ENCODE results near the gene XXYLT1. TPM values are rescaled to one million over a fixed set of nuclear protein-coding genes. Genes with fewer than 3 reads are reported as not detected.

The XXYLT1 gene
- total RNA-seq, 4 donors from 2014 or later, result 9.8 to 14.6 (median 13.9) TPM

DNA sequence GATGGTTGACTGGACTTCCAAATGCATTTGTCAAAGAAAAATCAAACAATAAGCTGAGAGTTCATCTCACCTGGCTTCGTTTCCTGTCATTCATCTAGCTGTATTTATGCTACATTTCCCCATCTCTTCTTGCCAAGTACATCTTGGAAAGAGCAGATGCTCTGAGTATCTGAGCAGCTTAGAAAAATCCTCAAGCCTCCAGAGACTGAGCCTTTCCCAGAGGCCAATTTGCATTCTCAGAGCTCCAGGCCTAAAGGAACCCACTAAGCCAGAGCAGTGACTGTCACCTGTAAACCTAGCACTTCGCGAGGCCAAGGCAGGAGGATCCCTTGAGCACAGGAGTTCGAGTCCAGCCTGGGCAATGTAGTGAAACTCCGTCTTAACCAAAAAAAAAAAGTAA, 100.5 kb downstream of the XXYLT1 start:
- Histone ChIP-seq H3K27me3 (no peaks in the 10 kb centered on the region), H3K36me3 (no peaks in the 10 kb centered on the region), H3K4me1 (peaks cover 5 to 6% of the 10 kb centered on the region in 2 donors), H3K27ac (no peak overlapping the region), H3K4me3 (replicated peaks in 1 of 3) (no peak overlapping the region), H3K9me3 (no peaks in the 10 kb centered on the region)
- WGBS, 2 donors, result 89 to 98% methylated on average over 5 of the region's 5 CpGs
- no peak for DNase-seq
- intact Hi-C loops (cut with DNase I), result no loop called here
- TF ChIP-seq, protein P1, sequence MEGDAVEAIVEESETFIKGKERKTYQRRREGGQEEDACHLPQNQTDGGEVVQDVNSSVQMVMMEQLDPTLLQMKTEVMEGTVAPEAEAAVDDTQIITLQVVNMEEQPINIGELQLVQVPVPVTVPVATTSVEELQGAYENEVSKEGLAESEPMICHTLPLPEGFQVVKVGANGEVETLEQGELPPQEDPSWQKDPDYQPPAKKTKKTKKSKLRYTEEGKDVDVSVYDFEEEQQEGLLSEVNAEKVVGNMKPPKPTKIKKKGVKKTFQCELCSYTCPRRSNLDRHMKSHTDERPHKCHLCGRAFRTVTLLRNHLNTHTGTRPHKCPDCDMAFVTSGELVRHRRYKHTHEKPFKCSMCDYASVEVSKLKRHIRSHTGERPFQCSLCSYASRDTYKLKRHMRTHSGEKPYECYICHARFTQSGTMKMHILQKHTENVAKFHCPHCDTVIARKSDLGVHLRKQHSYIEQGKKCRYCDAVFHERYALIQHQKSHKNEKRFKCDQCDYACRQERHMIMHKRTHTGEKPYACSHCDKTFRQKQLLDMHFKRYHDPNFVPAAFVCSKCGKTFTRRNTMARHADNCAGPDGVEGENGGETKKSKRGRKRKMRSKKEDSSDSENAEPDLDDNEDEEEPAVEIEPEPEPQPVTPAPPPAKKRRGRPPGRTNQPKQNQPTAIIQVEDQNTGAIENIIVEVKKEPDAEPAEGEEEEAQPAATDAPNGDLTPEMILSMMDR (IDR thresholded peaks at IDR 0.05), result no peak
- no peak for TF ChIP-seq POLR2A (IDR thresholded peaks at IDR 0.05)

DNA sequence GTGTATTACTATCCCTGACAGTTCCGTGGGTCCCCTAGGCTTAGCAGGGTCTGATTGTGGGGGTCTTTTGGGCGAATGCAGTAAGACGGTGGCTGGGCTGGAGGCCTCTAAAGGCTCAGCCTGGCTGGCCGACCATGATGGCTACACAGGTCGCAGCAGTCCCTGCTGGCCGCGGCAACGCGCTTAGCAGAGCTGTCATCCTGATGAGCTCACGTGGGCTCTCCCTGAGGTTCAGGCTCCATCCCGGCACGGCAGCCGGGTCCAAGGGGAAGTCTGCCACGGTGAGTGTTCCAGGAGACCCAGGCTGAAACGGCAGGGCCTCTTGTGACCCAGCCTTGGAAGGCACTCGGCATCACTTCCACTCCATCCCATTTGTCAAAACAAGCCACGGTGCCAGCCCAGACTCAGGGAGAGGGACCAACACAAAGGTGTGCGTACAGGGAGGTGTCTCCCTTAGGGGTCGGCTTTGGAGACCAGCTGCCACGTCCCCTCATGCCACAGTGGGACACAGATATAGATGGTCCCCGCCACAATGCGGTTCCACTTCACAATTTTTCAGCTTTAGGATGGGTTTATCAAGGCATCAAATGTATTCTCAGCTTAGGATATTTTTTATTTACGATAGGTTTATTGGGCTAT, 101.8 kb downstream of the XXYLT1 start:
- 81 to 83% methylated on average over 10 to 21 of the region's 23 CpGs for WGBS, 2 donors
- H3K4me3 ChIP-seq (replicated peaks in 1 of 3), result no peak overlapping the region
- no peak overlapping the region for H3K27ac ChIP-seq
- no peaks in the 10 kb centered on the region for H3K9me3 ChIP-seq
- DNase-seq, result no peak
- intact Hi-C loops (cut with DNase I), result no loop called here
- H3K27me3 ChIP-seq, result no peaks in the 10 kb centered on the region
- TF ChIP-seq, protein P1 (IDR thresholded peaks at IDR 0.05), result no peak
- TF ChIP-seq POLR2A (IDR thresholded peaks at IDR 0.05), result no peak
- H3K4me1 ChIP-seq, result peaks cover 5 to 6% of the 10 kb centered on the region in 2 donors
- H3K36me3 ChIP-seq, result no peaks in the 10 kb centered on the region

DNA sequence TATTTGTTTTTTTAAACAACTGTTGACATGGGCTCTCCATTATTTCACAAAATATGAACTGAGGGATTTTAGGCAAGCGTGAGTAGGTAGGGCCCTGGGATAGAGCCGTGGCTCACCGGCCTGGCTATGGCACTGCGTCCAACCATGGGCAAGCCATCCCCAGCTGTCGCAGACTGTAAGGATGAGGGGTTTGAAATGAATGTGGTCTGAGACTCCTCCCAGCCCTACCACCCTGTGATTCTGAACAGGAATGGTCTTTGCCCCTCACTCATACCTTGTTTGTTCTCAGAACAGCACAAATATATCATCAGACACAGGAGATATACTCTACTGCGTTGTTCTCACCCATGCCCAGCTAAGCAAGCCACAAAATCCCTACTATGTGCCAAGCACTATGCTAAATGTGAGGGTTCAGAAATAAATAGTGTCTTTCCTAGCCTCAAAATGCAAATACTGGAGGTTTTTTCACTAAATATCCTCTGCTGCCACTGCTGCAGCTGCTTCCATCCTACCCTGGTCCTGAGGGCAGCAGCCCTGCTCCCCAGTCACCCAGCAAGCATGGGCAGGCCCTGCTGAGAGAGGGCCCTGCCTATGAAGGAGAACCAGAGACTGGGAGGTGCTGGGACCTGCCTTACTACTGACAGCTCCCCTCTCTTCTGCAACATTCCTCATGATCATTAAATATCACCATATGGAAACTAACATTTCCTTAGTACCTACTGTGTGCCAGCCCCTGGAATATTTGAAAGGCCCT, 102.8 kb downstream of the XXYLT1 start:
- Histone ChIP-seq H3K36me3 (no peaks in the 10 kb centered on the region), H3K4me3 (replicated peaks in 1 of 3) (no peak overlapping the region), H3K4me1 (peaks cover 5 to 6% of the 10 kb centered on the region in 2 donors), H3K27me3 (no peaks in the 10 kb centered on the region), H3K9me3 (no peaks in the 10 kb centered on the region), H3K27ac (no peak overlapping the region)
- DNase-seq, result no peak
- intact Hi-C loops (cut with DNase I), result no loop called here
- no peak for TF ChIP-seq POLR2A (IDR thresholded peaks at IDR 0.05)
- TF ChIP-seq, protein P1 (IDR thresholded peaks at IDR 0.05), result no peak
- 94 to 97% methylated on average over 6 of the region's 6 CpGs for WGBS, 2 donors

DNA sequence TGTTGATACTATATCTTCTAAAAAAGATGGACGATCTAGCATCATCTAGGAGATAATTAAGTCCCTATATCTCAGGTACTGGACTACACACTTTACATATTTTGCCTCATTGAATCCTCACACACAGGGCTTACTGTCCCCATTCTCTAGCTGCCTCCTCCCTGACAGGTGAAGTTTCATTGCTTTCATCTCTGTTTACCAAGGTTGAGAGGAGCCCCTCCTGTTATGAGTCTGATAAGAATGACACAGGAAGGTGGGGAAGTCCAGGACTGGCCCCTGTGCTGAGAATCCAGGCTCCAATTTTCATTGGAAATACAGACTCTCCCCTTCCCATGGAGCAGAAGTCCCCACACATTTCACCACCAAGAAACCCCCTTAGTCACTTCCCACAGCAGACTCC, 105.2 kb downstream of the XXYLT1 start:
- 97 to 100% methylated on average over 1 of the region's 1 CpG for WGBS, 2 donors
- intact Hi-C loops (cut with DNase I), result no loop called here
- DNase-seq, result no peak

More for the DNA sequence above, 105.2 kb downstream of the XXYLT1 start:
- Histone ChIP-seq H3K36me3 (no peaks in the 10 kb centered on the region), H3K9me3 (no peaks in the 10 kb centered on the region), H3K4me1 (peaks cover 0 to 2% of the 10 kb centered on the region in 2 donors), H3K27me3 (no peaks in the 10 kb centered on the region), H3K4me3 (replicated peaks in 1 of 3) (no peak overlapping the region), H3K27ac (no peak overlapping the region)
- TF ChIP-seq, protein P1 (IDR thresholded peaks at IDR 0.05), result no peak
- no peak for TF ChIP-seq POLR2A (IDR thresholded peaks at IDR 0.05)
